CD4-positive, alpha-beta memory T cell (primary cell): ENCODE results near the gene CCDC192. TPM values are rescaled to one million over a fixed set of nuclear protein-coding genes. Genes with fewer than 3 reads are reported as not detected.

Experiments used
- CTCF ChIA-PET: fragments of 350-600 bp; sonication (Branson Sonifier 250); formaldehyde crosslinking; loops from one replicate; lab custom pipeline; 2021; ENCODE audit warnings: inconsistent platforms; ENCODE audit not compliant: partially characterized antibody; lab: Charles Lee
- POLR2A ChIA-PET: fragments of 350-600 bp; sonication (Branson Sonifier 250); formaldehyde crosslinking; loops from one replicate; lab custom pipeline; 2021; ENCODE audit not compliant: partially characterized antibody; lab: Charles Lee
- DNase-seq, 5 donors: peaks; one replicate each; pipeline versions ENCODE4 v3.0.0 to v3.0.0-alpha.2; 2020 to 2022; ENCODE audit warnings: mixed read lengths in 1 of 5
- H3K27ac ChIP-seq: one replicate; pipeline ENCODE4 v1.7.0; 2013; ENCODE audit warnings: low read depth, low read length
- H3K27me3 ChIP-seq: 2 replicates; pipeline ENCODE4 v1.7.0; 2013; ENCODE audit warnings: mild to moderate bottlenecking, low read length, moderate library complexity; ENCODE audit not compliant: insufficient read depth
- H3K36me3 ChIP-seq: 2 replicates; pipeline ENCODE4 v1.7.0; 2013; ENCODE audit warnings: mild to moderate bottlenecking, low read length, moderate library complexity; ENCODE audit not compliant: insufficient read depth
- H3K4me1 ChIP-seq: 2 replicates; pipeline ENCODE4 v1.7.0; 2013; ENCODE audit warnings: mild to moderate bottlenecking, low read length, moderate library complexity; ENCODE audit not compliant: insufficient read depth
- H3K4me3 ChIP-seq, 2 donors: one replicate each; pipeline ENCODE4 v1.7.0; 2013; ENCODE audit warnings: low read length in 2 of 2, mild to moderate bottlenecking in 1 of 2
- H3K9me3 ChIP-seq, 2 donors: one replicate each; pipeline ENCODE4 v1.7.0; 2013; ENCODE audit warnings: low read length in 2 of 2, control low read depth in 1 of 2; ENCODE audit not compliant: control insufficient read depth in 1 of 2
- H3K27ac Mint-ChIP-seq, 7 donors: one replicate each; pipeline ENCODE4 v1.8.0; 2020 to 2021; ENCODE audit warnings: mixed read lengths in 7 of 7, mild to moderate bottlenecking in 6 of 7, inconsistent platforms in 3 of 7, moderate library complexity in 3 of 7
- H3K27me3 Mint-ChIP-seq, 2 donors: one replicate each; pipeline ENCODE4 v1.8.0; 2020 to 2021; ENCODE audit warnings: mixed read lengths in 2 of 2
- H3K36me3 Mint-ChIP-seq, 2 donors: one replicate each; pipeline ENCODE4 v1.8.0; 2020 to 2021; ENCODE audit warnings: mixed read lengths in 2 of 2, inconsistent platforms in 1 of 2, mild to moderate bottlenecking in 1 of 2
- H3K4me1 Mint-ChIP-seq, 4 donors: one replicate each; pipeline ENCODE4 v1.8.0; 2020 to 2021; ENCODE audit warnings: mixed read lengths in 4 of 4, mild to moderate bottlenecking in 1 of 4
- H3K4me3 Mint-ChIP-seq, 8 donors: one replicate each; pipeline ENCODE4 v1.8.0; 2020 to 2021; ENCODE audit warnings: mixed read lengths in 8 of 8, mild to moderate bottlenecking in 7 of 8, moderate library complexity in 6 of 8, inconsistent platforms in 3 of 8
- H3K9me3 Mint-ChIP-seq, 8 donors: one replicate each; pipeline ENCODE4 v1.8.0; 2020 to 2021; ENCODE audit warnings: mixed read lengths in 8 of 8, mild to moderate bottlenecking in 5 of 8, inconsistent platforms in 3 of 8, moderate library complexity in 1 of 8
- intact Hi-C: fragments of 100-400 bp; cut with micrococcal nuclease; formaldehyde crosslinking; loops from one replicate; pipeline ENCODE4 v1.15.1; 2023
- polyA plus RNA-seq, 2 donors: library from polyadenylated mRNA; unstranded; fragments of 300-500 nt; fragmentation: Illumina TruSeq; gene quantifications; one replicate each; pipeline ENCODE4 v1.2.3, GENCODE V29; 2021
- total RNA-seq, 2 experiments: library from RNA; stranded (reverse); gene quantifications; one replicate each; pipeline ENCODE4 v1.2.3, GENCODE V29; 2021

Gene CCDC192
- total and polyA plus RNA-seq, 4 experiments from 2014 or later, result not detected

- peaks cover 0 to 3% (median 0%) of the 10 kb centered on the region in 4 donors for H3K4me1 Mint-ChIP-seq
- H3K27ac Mint-ChIP-seq, result no peak overlapping the region
- Histone ChIP-seq H3K9me3 (no peaks in the 10 kb centered on the region), H3K27ac (no peak overlapping the region), H3K27me3 (no peaks in the 10 kb centered on the region), H3K4me3 (no peak overlapping the region), H3K4me1 (no peaks in the 10 kb centered on the region), H3K36me3 (no peaks in the 10 kb centered on the region)
- no peaks in the 10 kb centered on the region for H3K27me3 Mint-ChIP-seq
- no peak overlapping the region for H3K4me3 Mint-ChIP-seq
- H3K9me3 Mint-ChIP-seq, result peaks cover 0 to 8% (median 4%) of the 10 kb centered on the region in 8 donors
- intact Hi-C loops, result no loop called here
- ChIA-PET POLR2A (no interaction called here), CTCF (interaction anchor here (1.1 kb wide), 1 partner anchor 11 kb away, joined by 3 read pairs; no protein-coding TSS in a partner anchor)
- no peak for DNase-seq
- peaks cover 7 to 19% of the 10 kb centered on the region in 2 donors for H3K36me3 Mint-ChIP-seq
Observed at GRCh38 chr5:127988146-127988760, 285.1 kb downstream of the CCDC192 start.

Other genes with a start within 250 kb of the CCDC192 start
- 10 to 100 TPM; 57.0 to 59.9 TPM for gene PRRC1, start 185.8 kb upstream of the CCDC192 start, total RNA-seq
- 10 to 100 TPM; 38.7 to 43.1 TPM for gene PRRC1, start 185.8 kb upstream of the CCDC192 start, polyA plus RNA-seq
- gene CTXN3, start 54.3 kb upstream of the CCDC192 start, total RNA-seq, result not detected
- gene CTXN3, start 54.3 kb upstream of the CCDC192 start, polyA plus RNA-seq, result not detected